ENCODE data around the gene UGT1A6. TPM values are rescaled to one million over a fixed set of nuclear protein-coding genes. Genes with fewer than 3 reads are reported as not detected.

The UGT1A6 gene
- total and polyA plus RNA-seq, 2 experiments from 2014 or later, result not detected

GRCh38 chr2:233764264-233764663 lies 71.6 kb downstream of the UGT1A6 start:
- H4K20me1 ChIP-seq (replicated peaks; ENCODE audit: insufficient read depth), result no peaks in the 10 kb centered on the region
- Mint-ChIP-seq H3K4me1 (peaks cover 9% of the 10 kb centered on the region), H3K27me3 (ENCODE audit: insufficient read depth, low read depth, poor library complexity) (no peaks in the 10 kb centered on the region), H3K9me3 (peaks cover 1% of the 10 kb centered on the region; the same call in 2 of the 3 replicates), H3K27ac (no peak overlapping the region), H3K4me3 (no peak overlapping the region), H3K36me3 (ENCODE audit: low read depth) (no peaks in the 10 kb centered on the region; the same call in 2 of the 3 replicates)
- H3K4me1 ChIP-seq (ENCODE audit: insufficient read depth), result no peaks in the 10 kb centered on the region
- no peak overlapping the region for H2AFZ ChIP-seq
- no peaks in the 10 kb centered on the region; the same call in 1 of the 2 replicates for H3K9me2 ChIP-seq (ENCODE audit: insufficient read depth)
- H3K4me3 ChIP-seq, result no peak overlapping the region
- no peaks in the 10 kb centered on the region for H3K36me3 ChIP-seq (ENCODE audit: insufficient read depth)
- no peak overlapping the region for H3K27ac ChIP-seq (ENCODE audit: low read depth)
- no peaks in the 10 kb centered on the region for H3F3A ChIP-seq (replicated peaks; ENCODE audit: low read depth)
- ATAC-seq (no peak), DNase-seq (ENCODE audit: low spot score) (no peak)
- no peaks in the 10 kb centered on the region for H3K79me2 ChIP-seq (replicated peaks; ENCODE audit: insufficient read depth)
- TF ChIP-seq ZNF462 (CRISPR knock-in tag; IDR thresholded peaks at IDR 0.05) (no peak), ZNF331 (CRISPR knock-in tag; IDR thresholded peaks at IDR 0.05; ENCODE audit: low read depth) (no peak), CREB1 (CRISPR knock-in tag; IDR thresholded peaks at IDR 0.05; ENCODE audit: low read depth) (no peak), EZH2phosphoT487 (IDR thresholded peaks at IDR 0.05; ENCODE audit: unreplicated experiment) (no peak), EZH2 (IDR thresholded peaks at IDR 0.05; ENCODE audit: low read depth, unreplicated experiment) (no peak), ETS1 (IDR thresholded peaks at IDR 0.05) (no peak), NANOG (IDR thresholded peaks at IDR 0.05; ENCODE audit: borderline replicate concordance) (no peak), ZNF114 (CRISPR knock-in tag; IDR thresholded peaks at IDR 0.05) (no peak), JUNB (IDR thresholded peaks at IDR 0.05; ENCODE audit: unreplicated experiment) (no peak), POLR2AphosphoS5 (IDR thresholded peaks at IDR 0.05; ENCODE audit: low read depth) (no peak), STAT1 (IDR thresholded peaks at IDR 0.05; ENCODE audit: unreplicated experiment) (no peak)
- TF ChIP-seq, protein P1, sequence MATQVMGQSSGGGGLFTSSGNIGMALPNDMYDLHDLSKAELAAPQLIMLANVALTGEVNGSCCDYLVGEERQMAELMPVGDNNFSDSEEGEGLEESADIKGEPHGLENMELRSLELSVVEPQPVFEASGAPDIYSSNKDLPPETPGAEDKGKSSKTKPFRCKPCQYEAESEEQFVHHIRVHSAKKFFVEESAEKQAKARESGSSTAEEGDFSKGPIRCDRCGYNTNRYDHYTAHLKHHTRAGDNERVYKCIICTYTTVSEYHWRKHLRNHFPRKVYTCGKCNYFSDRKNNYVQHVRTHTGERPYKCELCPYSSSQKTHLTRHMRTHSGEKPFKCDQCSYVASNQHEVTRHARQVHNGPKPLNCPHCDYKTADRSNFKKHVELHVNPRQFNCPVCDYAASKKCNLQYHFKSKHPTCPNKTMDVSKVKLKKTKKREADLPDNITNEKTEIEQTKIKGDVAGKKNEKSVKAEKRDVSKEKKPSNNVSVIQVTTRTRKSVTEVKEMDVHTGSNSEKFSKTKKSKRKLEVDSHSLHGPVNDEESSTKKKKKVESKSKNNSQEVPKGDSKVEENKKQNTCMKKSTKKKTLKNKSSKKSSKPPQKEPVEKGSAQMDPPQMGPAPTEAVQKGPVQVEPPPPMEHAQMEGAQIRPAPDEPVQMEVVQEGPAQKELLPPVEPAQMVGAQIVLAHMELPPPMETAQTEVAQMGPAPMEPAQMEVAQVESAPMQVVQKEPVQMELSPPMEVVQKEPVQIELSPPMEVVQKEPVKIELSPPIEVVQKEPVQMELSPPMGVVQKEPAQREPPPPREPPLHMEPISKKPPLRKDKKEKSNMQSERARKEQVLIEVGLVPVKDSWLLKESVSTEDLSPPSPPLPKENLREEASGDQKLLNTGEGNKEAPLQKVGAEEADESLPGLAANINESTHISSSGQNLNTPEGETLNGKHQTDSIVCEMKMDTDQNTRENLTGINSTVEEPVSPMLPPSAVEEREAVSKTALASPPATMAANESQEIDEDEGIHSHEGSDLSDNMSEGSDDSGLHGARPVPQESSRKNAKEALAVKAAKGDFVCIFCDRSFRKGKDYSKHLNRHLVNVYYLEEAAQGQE (IDR thresholded peaks at IDR 0.05; ENCODE audit: unreplicated experiment), result no peak
- TF ChIP-seq, protein P2, sequence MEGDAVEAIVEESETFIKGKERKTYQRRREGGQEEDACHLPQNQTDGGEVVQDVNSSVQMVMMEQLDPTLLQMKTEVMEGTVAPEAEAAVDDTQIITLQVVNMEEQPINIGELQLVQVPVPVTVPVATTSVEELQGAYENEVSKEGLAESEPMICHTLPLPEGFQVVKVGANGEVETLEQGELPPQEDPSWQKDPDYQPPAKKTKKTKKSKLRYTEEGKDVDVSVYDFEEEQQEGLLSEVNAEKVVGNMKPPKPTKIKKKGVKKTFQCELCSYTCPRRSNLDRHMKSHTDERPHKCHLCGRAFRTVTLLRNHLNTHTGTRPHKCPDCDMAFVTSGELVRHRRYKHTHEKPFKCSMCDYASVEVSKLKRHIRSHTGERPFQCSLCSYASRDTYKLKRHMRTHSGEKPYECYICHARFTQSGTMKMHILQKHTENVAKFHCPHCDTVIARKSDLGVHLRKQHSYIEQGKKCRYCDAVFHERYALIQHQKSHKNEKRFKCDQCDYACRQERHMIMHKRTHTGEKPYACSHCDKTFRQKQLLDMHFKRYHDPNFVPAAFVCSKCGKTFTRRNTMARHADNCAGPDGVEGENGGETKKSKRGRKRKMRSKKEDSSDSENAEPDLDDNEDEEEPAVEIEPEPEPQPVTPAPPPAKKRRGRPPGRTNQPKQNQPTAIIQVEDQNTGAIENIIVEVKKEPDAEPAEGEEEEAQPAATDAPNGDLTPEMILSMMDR (conservative IDR thresholded peaks at IDR 0.05; ENCODE audit: low read depth in 2 of 2), result no peak
- no peaks in the 10 kb centered on the region for H3K27me3 ChIP-seq (ENCODE audit: insufficient read depth)
- no peak overlapping the region for H3K4me2 ChIP-seq

Measured in GM23338 (cell line).